Measurements from ENCODE around the gene MYO7B.
"Not testable (repeated sequence)": the region's sequence is repeated elsewhere in the genome, so short reads cannot be mapped to it uniquely, and the experiment has no call there.

The MYO7B gene

GRCh38 chr2:127567351-127567854, 31.9 kb downstream of the MYO7B start:
- Histone ChIP-seq H3K79me2 (ENCODE audit: low read length) (no peaks in the 10 kb centered on the region), H3K27ac (ENCODE audit: low read length) (no peak overlapping the region), H3K9ac (ENCODE audit: low read length) (no peak overlapping the region), H2AFZ (ENCODE audit: low read depth, low read length) (no peak overlapping the region), H4K20me1 (ENCODE audit: insufficient read depth, low read length) (no peaks in the 10 kb centered on the region), H3K4me3 (ENCODE audit: low read length) (no peak overlapping the region), H3K4me2 (ENCODE audit: low read length) (no peak overlapping the region), H3K36me3 (replicated peaks; ENCODE audit: low read depth, low read length) (no peaks in the 10 kb centered on the region), H3K4me1 (ENCODE audit: low read length) (peaks cover 17% of the 10 kb centered on the region), H3K9me3 (ENCODE audit: insufficient read depth, low read length) (no peaks in the 10 kb centered on the region), H3K27me3 (ENCODE audit: low read depth, low read length) (peaks cover 22% of the 10 kb centered on the region; the same call in 1 of the 2 replicates)
- TF ChIP-seq CTCF (IDR thresholded peaks at IDR 0.05; ENCODE audit: low read depth, low read length) (no peak), EZH2phosphoT487 (IDR thresholded peaks at IDR 0.05; ENCODE audit: low read depth) (no peak)

DNA sequence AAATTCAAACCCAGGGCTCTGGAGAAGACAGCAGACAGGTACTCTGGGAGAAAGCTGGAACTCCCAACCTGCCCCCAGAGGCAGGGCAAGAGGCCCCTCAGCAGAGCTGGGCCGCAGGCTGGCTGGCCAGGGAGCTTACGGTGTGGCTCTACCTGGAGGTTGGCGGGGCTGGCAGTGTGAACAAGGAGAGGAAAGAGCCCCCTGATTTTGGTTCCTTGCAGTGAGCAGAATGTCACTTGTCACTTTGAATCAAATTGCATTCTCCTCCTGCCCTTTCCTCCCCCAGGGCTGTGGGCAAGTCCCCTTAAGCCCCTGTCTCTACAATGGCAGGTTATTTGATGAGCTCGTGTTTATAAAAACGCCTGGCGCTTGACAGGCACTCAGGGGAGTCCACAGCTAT, 32.6 kb downstream of the MYO7B start:
- no peaks in the 10 kb centered on the region for H3K9me3 ChIP-seq (ENCODE audit: insufficient read depth, low read length)
- H3K4me1 ChIP-seq (ENCODE audit: low read length), result peaks cover 13% of the 10 kb centered on the region
- no peaks in the 10 kb centered on the region for H3K36me3 ChIP-seq (replicated peaks; ENCODE audit: low read depth, low read length)
- no peak overlapping the region for H2AFZ ChIP-seq (ENCODE audit: low read depth, low read length)
- TF ChIP-seq CTCF (IDR thresholded peaks at IDR 0.05; ENCODE audit: low read depth, low read length), result no peak
- no peak for TF ChIP-seq EZH2phosphoT487 (IDR thresholded peaks at IDR 0.05; ENCODE audit: low read depth)
- H4K20me1 ChIP-seq (ENCODE audit: insufficient read depth, low read length), result no peaks in the 10 kb centered on the region
- no peak overlapping the region for H3K27ac ChIP-seq (ENCODE audit: low read length)
- no peak overlapping the region for H3K4me3 ChIP-seq (ENCODE audit: low read length)
- H3K27me3 ChIP-seq (ENCODE audit: low read depth, low read length), result peaks cover 24% of the 10 kb centered on the region; the same call in 1 of the 2 replicates
- H3K4me2 ChIP-seq (ENCODE audit: low read length), result no peak overlapping the region
- no peak overlapping the region for H3K9ac ChIP-seq (ENCODE audit: low read length)
- no peaks in the 10 kb centered on the region for H3K79me2 ChIP-seq (ENCODE audit: low read length)

GRCh38 chr2:127569666-127570065, 34.2 kb downstream of the MYO7B start:
- H2AFZ ChIP-seq (ENCODE audit: low read depth, low read length), result no peak overlapping the region
- no peak overlapping the region for H3K4me2 ChIP-seq (ENCODE audit: low read length)
- TF ChIP-seq EZH2phosphoT487 (IDR thresholded peaks at IDR 0.05; ENCODE audit: low read depth) (no peak), CTCF (IDR thresholded peaks at IDR 0.05; ENCODE audit: low read depth, low read length) (no peak)
- H3K9me3 ChIP-seq (ENCODE audit: insufficient read depth, low read length), result no peaks in the 10 kb centered on the region
- no peaks in the 10 kb centered on the region for H3K4me1 ChIP-seq (ENCODE audit: low read length)
- H3K79me2 ChIP-seq (ENCODE audit: low read length), result no peaks in the 10 kb centered on the region
- H3K27me3 ChIP-seq (ENCODE audit: low read depth, low read length), result peaks cover 26% of the 10 kb centered on the region; the same call in 1 of the 2 replicates
- H3K36me3 ChIP-seq (replicated peaks; ENCODE audit: low read depth, low read length), result no peaks in the 10 kb centered on the region
- H4K20me1 ChIP-seq (ENCODE audit: insufficient read depth, low read length), result no peaks in the 10 kb centered on the region
- H3K4me3 ChIP-seq (ENCODE audit: low read length), result no peak overlapping the region
- no peak overlapping the region for H3K9ac ChIP-seq (ENCODE audit: low read length)
- no peak overlapping the region for H3K27ac ChIP-seq (ENCODE audit: low read length)

DNA sequence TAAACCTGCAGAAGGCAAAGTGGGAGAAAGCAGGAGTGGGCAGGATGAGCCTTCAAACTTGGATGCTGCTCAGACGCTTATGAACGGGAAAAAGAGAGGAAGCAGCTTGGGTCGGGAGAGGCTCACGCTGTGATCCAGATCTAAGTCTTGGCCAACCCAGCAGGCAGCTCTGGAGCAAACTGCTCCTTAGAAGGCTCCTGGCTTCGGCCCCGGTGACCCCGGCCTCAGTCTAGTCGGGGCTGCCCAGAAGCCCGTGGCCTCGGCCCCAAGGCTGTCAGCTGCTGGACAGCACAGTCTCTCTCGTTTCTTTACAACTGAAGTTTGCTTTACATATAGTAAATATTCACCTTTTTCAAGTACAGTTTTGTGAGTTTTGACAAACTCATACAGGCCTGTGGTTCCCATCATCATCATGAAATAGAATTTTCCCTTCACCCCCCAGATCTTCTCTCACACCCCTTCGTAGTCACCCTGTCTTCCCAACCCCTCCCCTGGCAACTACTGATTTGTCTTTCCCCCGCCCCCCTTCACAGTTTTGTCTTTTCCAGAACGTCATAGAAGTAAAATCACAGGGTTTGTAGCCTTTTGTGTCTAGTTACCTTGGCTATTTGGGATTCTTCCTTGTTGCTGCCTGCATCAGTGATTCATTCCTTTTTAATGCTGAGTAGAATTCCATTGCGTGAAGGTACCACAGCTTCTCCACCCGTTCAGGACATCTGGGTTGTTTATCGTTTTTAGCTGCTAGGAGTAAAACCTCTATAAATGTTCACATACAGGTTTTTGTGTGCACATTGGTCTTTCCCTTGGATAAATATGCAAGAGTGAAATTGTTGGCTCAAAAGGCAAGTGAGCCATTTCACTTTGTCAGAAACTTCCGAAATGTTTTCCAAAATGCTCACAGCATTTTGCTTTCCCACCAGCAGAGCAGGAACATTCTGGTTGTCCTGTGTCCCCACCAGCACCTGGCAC, 35.1 kb downstream of the MYO7B start:
- no peaks in the 10 kb centered on the region for H3K9me3 ChIP-seq (ENCODE audit: insufficient read depth, low read length)
- no peaks in the 10 kb centered on the region for H3K79me2 ChIP-seq (ENCODE audit: low read length)
- H3K4me2 ChIP-seq (ENCODE audit: low read length), result no peak overlapping the region
- no peak overlapping the region for H3K9ac ChIP-seq (ENCODE audit: low read length)
- H3K27ac ChIP-seq (ENCODE audit: low read length), result no peak overlapping the region
- H3K4me3 ChIP-seq (ENCODE audit: low read length), result no peak overlapping the region
- H4K20me1 ChIP-seq (ENCODE audit: insufficient read depth, low read length), result no peaks in the 10 kb centered on the region
- H2AFZ ChIP-seq (ENCODE audit: low read depth, low read length), result no peak overlapping the region
- no peak for TF ChIP-seq CTCF (IDR thresholded peaks at IDR 0.05; ENCODE audit: low read depth, low read length)
- TF ChIP-seq EZH2phosphoT487 (IDR thresholded peaks at IDR 0.05; ENCODE audit: low read depth), result no peak
- no peaks in the 10 kb centered on the region for H3K4me1 ChIP-seq (ENCODE audit: low read length)
- peaks cover 26% of the 10 kb centered on the region; the same call in 1 of the 2 replicates for H3K27me3 ChIP-seq (ENCODE audit: low read depth, low read length)
- H3K36me3 ChIP-seq (replicated peaks; ENCODE audit: low read depth, low read length), result no peaks in the 10 kb centered on the region

GRCh38 chr2:127572352-127572751, 36.9 kb downstream of the MYO7B start:
- H3K4me2 ChIP-seq (ENCODE audit: low read length); H2AFZ ChIP-seq (ENCODE audit: low read depth, low read length); H3K9me3 ChIP-seq (ENCODE audit: insufficient read depth, low read length); H3K9ac ChIP-seq (ENCODE audit: low read length); H3K4me3 ChIP-seq (ENCODE audit: low read length); H3K4me1 ChIP-seq (ENCODE audit: low read length); H4K20me1 ChIP-seq (ENCODE audit: insufficient read depth, low read length); H3K79me2 ChIP-seq (ENCODE audit: low read length); H3K36me3 ChIP-seq (replicated peaks; ENCODE audit: low read depth, low read length); H3K27ac ChIP-seq (ENCODE audit: low read length): not testable (repeated sequence)
- peaks cover 26% of the 10 kb centered on the region; the same call in 1 of the 2 replicates for H3K27me3 ChIP-seq (ENCODE audit: low read depth, low read length)

Data from OCI-LY3 (cell line).